GM18519 (cell line): Measurements from ENCODE around the gene HIF3A.
A peak's percentile ranks its signal among the peaks of the same experiment; 100 is the strongest.
"Not testable (repeated sequence)": the region's sequence is repeated elsewhere in the genome, so short reads cannot be mapped to it uniquely, and the experiment has no call there.

ENCODE experiments used
- ATAC-seq: cut with Tn5 transposase; IDR thresholded peaks from one replicate; pipeline ENCODE4 v1.9.1; 2021; ENCODE audit warnings: mild to moderate bottlenecking, moderate library complexity; ENCODE audit not compliant: unreplicated experiment, low FRiP score

HIF3A gene

DNA sequence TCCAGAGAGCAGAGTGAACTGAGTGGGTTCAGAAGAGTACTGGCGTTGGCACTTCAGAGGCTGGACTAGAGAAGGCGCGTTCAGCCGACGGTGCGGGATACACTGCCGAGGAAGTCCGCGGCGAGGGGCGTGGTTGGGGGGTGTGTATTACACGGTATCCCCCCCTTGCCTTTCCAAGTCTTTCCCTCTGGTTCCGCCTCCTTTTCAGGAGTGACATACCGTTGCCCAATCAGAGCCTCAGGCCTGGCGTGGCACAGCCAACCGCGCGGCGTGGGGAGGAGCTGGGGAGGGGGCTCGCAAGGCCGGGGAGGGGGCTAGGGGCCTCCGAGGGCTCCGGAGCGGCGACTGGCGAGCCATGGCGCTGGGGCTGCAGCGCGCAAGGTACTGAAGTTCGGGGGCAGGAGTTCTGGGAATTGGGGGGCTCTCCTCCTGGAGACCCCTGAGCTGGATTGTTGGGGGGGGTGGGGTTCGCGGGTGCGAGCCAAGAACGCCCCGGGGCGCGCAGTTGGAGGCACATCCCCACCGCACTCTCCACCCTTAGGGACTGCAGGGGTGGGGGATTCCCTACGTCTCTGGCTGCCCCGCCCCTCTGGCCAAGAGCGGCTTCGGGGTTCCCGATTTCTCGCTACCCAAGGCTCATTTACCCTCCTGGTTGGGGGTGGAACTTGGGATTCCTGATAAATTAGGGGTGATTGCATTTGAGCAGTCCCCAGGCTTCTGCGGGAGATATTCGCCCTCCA is at the start of gene HIF3A:
TSS of gene HIF3A (plus strand) at position 321 of the 740 bp plus-strand sequence. CDS start at position 356, 35 bp downstream.
- no peak for ATAC-seq

DNA sequence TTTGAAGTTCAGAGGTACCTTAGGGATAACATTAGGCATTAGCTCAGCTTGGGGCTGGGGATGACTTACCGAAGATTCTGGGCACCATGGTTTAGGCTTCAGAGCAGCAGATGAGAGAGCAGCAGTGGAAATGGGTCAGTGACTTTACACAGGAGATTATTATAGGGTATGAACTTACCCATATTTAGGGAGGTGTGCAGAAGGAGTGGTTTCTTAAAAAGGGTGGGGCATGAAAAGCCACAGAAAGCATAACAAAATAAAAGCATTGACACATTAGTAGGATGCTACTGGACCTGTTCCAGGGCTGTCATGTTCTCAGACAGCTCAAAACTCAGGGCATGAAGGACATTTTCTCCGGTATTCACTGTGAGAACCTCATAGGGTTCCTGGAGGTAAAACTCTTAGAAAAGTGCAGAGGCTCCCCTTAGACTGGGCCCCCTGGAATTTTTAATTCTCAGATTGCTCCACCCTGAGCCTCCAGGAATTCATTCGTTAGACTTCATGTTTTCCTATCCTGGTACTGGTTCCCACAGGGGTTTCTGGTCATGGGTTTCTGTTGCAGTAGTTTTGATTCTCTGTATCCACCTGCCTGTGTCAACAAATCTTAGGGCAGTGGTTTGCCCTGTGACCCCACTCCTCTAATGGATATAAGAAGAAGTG is 46.6 kb upstream of the HIF3A start:
- ATAC-seq: no peak

DNA sequence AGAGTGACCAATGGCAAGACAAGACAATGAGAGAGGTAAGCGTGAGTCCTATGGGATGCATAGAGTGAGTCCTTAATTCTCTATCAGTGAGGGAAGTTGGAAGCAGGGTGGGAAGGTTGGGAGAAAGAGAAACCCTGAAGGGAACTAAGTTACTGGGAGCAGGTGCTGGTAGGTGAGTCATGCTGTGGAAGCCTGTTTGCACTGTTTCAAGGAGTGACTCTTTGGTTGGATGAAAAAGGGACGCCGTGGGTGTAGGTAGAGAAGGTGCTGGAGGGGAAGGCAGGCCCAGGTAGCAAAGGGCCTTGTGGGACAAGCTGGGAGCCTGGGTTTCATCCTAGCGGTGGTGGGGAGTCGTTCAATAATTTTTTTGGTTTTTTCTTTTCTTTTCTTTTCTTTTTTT is 45.4 kb upstream of the HIF3A start:
- no peak for ATAC-seq

DNA sequence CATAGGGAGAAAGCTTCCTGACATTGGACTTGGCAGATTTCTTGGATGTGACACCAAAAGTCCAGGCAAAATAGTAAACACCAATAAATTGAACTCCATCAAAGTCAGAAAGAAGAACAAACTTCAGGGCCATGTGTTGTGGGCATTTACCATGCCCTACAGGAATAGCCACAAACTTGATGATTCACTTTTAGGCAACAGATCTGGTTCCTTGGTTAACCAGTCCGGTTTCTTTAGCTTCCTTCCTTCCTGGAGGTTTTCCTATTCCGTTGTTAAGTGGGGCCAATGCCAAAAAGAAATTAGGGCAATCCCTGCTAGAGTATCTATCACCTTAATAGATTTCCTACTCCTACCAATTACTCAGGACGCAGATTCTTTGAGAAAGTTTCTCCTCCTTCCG is 42.1 kb upstream of the HIF3A start:
- no peak for ATAC-seq

DNA sequence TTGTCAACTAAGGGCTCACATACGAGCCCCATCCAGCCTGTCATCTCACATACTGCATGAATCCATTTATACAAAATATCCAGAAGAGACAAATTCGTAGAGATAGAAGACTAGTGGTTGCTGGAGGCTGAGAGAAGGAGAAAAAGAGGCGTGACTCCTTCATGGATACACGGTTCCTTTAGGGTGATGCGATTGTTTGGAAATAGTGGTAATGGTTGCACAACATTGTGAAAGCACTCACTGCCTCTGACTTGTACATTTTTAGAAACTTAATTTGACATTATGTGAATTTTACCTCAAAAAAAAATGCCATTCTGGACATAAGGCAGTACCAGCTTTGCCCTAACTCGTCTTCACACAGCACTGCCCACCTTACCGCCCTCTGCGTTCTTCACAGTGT is 40.0 kb upstream of the HIF3A start:
- ATAC-seq: no peak

DNA sequence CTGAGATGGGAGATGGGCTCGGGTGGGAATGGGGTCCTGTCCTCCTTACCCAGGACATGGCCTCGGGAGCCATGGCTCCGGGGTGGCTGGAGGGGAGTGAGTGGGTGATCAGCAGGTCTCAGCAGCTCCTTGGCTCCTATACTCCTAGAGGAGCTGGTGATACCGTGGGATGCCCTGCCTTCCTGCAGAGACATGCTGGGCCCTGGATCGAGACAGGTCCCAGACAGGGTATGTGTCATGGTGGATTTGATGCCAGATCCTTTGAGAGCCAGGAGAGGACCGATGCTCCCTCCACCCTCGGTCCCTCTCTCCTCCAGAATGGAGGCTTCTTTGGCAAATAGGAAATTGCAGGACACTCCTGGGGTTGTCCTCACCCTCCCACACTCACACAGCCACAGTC is 35.3 kb upstream of the HIF3A start:
- not testable (repeated sequence) for ATAC-seq

DNA sequence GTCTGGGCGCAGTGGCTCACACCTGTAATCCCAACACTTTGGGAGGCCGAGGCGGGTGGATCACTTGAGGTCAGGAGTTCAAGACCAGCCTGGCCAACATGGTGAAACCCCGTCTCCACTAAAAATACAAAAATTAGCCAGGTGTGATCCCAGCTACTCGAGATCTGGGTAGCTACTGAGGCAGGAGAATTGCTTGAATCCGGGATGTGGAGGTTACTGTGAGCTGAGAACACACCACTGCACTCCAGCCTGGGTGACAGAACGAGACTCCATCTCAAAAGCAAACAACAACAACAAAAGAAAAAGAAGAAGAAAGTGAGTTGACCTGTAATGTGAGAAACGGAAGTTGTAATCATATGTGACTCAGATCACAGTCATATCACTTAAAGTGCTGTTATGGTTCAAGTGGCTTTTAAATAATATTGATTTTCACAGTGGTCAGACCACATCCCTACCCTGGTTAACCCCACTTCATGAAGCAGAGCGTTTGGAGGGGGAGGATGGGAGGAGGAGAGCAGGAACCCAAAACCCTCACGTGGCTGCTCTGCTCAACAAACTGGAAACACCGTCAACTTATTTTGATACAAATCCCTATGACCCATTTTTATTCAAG is 34.1 kb upstream of the HIF3A start:
- ATAC-seq: peak; percentile 49

DNA sequence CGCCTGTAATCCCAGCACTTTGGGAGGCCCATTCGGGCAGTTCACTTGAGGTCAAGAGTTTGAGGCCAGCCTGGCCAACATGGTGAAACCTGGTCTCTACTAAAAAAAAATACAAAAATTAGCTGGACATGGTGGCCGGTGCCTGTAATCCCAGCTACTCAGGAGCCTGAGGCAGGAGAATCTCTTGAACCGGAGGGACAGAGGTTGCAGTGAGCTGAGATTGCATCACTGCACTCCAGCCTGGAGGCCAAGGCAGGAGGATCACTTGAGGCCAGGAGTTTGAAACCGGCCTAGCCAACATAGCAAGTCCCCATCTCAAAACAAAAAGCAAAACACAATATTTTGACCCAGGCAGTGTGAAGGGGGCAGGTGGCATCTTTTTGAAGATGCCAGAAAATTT is 32.0 kb upstream of the HIF3A start:
- ATAC-seq: not testable (repeated sequence)

DNA sequence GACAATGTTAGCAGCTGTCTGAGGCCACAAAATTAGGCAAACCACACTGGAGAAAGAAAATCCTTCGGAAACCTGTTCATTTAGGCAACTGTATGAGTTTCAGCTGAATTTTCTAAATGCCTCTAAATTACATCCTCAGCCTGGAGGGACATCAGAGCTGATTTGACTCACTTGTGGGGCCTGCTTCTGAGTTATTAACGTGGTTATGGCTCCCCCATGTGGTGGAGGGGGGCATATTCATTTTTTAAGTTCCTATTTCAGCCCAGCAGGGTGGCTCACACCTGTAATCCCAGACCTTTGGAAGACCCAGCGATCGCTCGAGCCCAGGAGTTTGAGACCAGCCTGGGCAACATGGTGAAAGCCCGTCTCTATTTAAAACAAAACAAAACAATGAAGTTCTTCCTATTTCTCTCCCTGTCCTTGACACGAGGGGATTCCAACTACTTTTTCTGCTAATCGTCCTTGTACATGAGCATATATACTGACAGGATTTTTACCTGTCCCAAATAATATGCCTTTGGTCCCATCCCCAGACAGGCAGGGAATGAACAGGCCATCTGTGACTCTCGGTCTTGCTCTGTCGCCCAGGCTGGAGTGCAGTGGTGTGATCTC is 31.5 kb upstream of the HIF3A start:
- ATAC-seq: no peak

DNA sequence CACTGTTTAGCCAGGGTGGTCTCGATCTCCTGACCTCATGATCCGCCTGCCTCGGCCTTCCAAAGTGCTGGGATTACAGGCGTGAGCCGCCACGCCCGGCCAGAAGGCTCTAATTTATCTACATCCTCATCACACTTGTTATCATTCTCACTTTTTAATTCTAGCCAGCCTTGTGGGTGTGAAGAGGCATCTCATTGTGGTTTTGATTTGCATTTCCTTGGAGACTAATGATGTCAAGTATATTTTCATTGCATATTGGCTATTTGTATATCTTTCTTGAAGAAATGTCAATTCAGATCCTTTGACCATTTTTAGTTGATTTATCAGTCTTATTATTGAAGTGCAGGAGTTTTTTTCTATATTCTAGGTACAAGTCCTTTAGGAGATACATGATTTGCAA is 27.7 kb upstream of the HIF3A start:
- no peak for ATAC-seq

DNA sequence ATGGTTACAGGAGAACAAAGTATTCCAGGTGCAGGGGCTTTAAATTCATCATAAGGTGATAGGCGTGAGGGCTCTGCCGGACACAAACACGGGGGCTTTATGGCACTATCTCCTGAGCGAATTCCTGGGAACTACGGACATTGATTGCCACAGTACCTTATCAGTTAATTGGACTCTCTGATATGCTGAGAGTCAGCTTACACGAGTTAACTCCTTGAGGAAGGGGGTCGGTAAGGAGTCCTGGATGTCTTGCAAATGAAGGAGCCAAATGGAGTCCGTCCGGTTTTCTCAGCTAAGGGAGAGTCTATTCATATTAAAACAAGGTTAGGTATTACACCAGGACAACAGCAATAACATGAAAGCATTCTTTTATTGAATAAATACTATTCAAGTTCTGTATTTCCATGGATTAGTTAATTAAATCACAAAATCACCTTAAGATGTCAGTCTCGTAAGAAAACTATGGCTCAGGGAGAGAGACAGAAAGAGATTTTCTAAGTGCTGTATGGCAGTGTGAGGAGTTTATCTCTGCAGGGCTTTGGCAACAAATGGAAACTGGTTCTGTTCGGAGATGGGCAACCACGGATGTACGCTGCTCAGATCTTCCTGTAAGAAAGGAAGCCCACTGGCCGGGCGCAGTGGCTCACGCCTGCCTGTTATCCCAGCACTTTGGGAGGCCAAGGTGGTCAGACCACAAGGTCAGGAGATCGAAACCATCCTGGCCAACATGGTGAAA is 26.2 kb upstream of the HIF3A start:
- no peak for ATAC-seq

DNA sequence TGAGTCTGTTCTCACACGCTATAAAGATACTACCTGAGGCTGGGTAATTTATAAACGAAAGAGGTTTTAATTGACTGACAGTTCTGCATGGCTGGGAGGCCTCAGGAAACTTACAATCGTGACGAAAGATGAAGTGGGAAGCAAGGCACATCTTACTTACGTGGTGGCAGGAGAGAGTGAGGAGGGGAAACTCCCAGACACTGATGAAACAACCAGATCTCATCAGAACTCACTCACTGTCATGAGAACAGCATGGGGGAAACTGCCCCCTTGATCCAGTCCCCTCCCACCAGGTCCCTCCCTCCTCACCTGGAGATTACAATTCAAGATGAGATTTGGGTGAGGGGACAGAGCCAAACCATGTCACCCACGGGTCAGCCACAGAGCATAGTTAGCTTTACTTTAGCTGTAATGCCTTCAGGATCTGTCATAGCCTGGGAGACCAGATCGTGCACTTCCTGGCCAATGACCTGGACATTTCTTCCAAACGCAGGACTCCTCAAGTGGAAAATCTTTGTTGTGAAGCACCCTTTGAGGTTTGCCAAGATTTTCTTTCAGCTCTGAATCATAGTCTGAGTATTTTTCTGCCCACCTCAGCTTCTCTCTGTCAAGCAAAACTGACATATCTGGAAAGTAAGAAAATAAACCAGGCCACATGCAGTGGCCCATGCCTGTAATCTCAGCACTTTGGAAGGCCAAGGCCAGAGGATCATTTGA is 25.2 kb upstream of the HIF3A start:
- ATAC-seq: no peak

DNA sequence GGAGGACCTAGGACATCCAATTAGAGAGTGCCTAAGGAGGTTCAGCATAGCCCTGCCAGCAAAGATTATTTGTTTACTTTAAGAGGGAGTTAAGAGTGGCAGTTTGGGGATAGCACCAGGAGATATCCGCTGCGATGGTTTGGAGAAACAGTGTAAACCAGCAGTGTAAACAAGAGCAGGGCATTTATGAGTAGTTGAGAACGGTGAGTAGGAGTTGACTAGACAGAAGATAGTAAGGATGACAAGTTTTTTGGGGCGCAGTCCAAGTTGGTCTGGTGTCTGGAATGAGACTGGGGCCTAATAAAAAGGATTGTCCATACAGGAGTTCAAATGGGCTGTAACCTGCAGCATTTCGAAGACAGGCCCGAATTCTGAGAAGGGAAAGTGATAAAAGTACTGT is 22.9 kb upstream of the HIF3A start:
- not testable (repeated sequence) for ATAC-seq

DNA sequence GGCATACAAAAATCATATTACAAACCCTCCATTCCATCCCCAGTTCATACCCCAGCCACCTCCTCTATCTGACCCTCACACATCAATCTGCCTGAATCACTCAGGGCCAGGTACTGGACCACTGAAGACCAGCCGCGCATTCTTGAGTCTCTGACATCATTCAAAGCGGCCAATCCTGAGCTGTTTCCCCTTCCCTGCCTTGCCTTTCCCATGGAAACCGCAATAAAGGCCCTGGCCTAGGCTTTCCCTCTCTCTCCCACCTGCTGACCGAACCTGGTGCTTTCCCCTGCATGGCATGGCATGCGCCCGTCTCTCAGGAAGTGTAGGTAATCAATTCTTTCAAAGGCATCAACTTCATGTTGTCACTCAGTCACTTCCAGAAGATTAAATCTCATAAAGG is 17.7 kb upstream of the HIF3A start:
- ATAC-seq: no peak

DNA sequence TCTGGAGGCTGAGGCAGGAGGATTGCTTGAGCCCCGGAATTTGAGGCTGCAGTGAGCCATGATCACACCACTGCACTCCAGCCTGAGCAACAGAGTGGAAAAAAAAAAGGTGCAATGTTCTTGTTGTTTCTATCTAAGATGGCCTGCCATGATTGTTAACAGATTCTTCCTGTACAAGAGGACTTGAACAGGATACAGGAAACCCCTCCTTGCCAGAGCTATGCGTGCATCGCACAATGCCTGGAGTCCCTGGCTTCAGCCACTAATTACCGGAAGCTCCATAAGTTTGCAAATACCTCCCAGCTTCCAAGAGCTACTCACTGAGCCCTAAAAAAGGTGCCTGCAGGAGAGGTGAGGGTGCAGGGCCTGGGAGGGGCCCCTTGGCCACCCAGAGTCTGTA is 13.1 kb upstream of the HIF3A start:
- no peak for ATAC-seq

DNA sequence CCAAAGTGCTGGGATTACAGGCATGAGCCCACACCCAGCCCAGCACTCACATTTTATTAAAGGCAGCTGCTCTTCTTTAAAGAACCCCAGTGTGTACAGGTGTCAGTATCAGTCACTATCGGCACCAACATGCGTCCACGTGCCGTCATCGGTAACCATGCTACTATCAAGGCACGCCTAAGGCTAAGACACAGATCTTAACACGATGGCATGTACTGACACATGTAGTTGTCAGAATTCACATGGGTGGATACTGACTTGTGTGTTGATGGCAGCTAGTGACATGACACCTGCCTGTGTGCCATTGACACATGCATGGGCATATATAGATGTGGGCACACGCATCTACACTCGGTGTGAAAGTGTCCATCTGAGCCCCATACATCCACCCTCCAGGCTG is 12.2 kb upstream of the HIF3A start:
- ATAC-seq: no peak

DNA sequence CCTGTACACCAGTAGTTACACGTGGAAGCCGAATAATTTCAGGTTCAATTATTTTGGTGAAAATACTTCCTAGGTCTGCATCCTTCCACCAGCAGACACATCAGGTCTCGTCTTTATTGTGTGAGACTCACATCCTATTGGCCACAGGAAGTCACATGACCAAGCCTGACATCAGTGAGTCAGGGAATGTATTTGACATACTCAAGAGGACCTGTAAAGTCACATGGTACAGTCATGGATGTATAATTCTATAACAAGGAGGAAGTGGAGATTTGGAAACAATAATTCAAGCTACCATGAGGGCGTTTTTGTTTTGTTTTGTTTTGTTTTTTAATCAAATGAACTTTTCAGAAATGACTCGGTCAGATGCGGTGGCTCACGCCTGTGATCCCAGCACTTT is 9.3 kb upstream of the HIF3A start:
- no peak for ATAC-seq

DNA sequence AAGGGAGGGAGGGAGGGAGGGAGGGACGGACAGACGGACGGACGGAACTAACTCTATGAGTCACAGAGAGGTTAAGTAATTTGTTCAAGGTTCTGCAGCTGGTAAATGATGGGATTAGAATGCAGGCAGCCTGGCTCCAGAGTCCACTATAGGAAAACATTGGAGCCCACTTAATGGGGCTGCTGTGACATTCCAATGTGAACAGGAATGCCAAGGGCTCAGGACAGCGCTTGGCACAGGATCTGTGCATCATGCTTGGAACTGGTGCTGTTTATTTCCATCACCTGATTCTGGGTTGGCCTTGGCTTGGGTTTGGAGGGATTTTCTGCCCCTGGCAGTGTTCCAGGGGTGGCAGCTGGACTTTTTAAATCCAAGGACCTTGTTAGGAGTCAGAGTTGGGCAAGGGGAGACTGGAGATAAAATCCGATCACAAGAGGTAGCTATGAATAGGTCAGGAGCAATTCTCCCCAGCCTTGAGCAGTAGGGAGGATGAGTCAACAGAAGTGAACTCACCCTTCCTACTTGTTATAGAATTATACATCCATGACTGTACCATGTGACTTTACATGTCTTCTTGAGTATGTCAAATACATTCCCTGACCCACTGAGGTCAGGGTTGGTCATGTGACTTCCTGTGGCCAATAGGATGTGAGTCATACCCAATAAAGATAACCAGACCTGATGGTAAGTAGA is 7.8 kb upstream of the HIF3A start:
- no peak for ATAC-seq
